SK-N-SH (cell line): ENCODE results near the gene DRAP1.
A peak's percentile ranks its signal among the peaks of the same experiment; 100 is the strongest.

ENCODE experiments used
- CHD2 ChIP-seq: fragments of 150-350 bp; IDR thresholded peaks from 2 replicates; pipeline ENCODE4 v1.6.1; 2018; ENCODE audit warnings: low read length; ENCODE audit not compliant: partially characterized antibody
- ELF1 ChIP-seq: IDR thresholded peaks from 2 replicates; pipeline ENCODE4 v1.4.0; 2012
- EP300 ChIP-seq, 2 experiments: IDR thresholded peaks; 2 replicates each; pipeline versions ENCODE4 v1.4.0 to v1.6.1; 2012; ENCODE audit warnings: borderline replicate concordance in 1 of 2, low read depth in 1 of 2, low read length in 1 of 2
- MAX ChIP-seq: IDR thresholded peaks from 2 replicates; pipeline ENCODE4 v1.4.0; 2012; ENCODE audit warnings: low read depth
- POLR2AphosphoS5 ChIP-seq: IDR thresholded peaks from 2 replicates; pipeline ENCODE4 v1.6.1; 2012; ENCODE audit warnings: low read depth, low read length
- REST ChIP-seq: IDR thresholded peaks from 2 replicates; pipeline ENCODE4 v1.6.1; 2012; ENCODE audit warnings: mild to moderate bottlenecking, low read depth, low read length, moderate library complexity
- RFX5 ChIP-seq: IDR thresholded peaks from 2 replicates; pipeline ENCODE4 v1.6.1; 2012; ENCODE audit warnings: mild to moderate bottlenecking, improper control_type of control experiment, low read length
- SIN3A ChIP-seq: IDR thresholded peaks from 2 replicates; pipeline ENCODE4 v1.6.1; 2012; ENCODE audit warnings: low read depth, mild to moderate bottlenecking, low read length, moderate library complexity, borderline replicate concordance
- SMC3 ChIP-seq: IDR thresholded peaks from 2 replicates; pipeline ENCODE4 v1.6.1; 2012; ENCODE audit warnings: low read depth, low read length, improper control_type of control experiment
- TF ChIP-seq, protein P1 (sequence below): fragments of 200-600 bp; sonication (generic); IDR thresholded peaks from 2 replicates; pipeline ENCODE4 v1.6.1; 2017; ENCODE audit warnings: antibody characterized with exemption, mild to moderate bottlenecking, moderate library complexity
- TF ChIP-seq, protein P2 (sequence below): IDR thresholded peaks from 2 replicates; pipeline ENCODE4 v1.4.0; 2012; ENCODE audit warnings: low read depth, borderline replicate concordance

GRCh38 chr11:65919573-65920371 is 546 bp downstream of the DRAP1 start:
- TF ChIP-seq, protein P1, sequence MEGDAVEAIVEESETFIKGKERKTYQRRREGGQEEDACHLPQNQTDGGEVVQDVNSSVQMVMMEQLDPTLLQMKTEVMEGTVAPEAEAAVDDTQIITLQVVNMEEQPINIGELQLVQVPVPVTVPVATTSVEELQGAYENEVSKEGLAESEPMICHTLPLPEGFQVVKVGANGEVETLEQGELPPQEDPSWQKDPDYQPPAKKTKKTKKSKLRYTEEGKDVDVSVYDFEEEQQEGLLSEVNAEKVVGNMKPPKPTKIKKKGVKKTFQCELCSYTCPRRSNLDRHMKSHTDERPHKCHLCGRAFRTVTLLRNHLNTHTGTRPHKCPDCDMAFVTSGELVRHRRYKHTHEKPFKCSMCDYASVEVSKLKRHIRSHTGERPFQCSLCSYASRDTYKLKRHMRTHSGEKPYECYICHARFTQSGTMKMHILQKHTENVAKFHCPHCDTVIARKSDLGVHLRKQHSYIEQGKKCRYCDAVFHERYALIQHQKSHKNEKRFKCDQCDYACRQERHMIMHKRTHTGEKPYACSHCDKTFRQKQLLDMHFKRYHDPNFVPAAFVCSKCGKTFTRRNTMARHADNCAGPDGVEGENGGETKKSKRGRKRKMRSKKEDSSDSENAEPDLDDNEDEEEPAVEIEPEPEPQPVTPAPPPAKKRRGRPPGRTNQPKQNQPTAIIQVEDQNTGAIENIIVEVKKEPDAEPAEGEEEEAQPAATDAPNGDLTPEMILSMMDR = no peak
- TF ChIP-seq SMC3 (no peak), CHD2 (no peak), ELF1 (no peak), RFX5 (no peak), EP300 (IDR thresholded peaks at IDR 0.05; ENCODE audit: borderline replicate concordance in 1 of 2, low read depth in 1 of 2, low read length in 1 of 2) (no peak), POLR2AphosphoS5 (no peak), SIN3A (no peak), MAX (0 out of 2 replicates have a peak, but pooled peaks have one; percentile 5), REST (no peak)
- TF ChIP-seq, protein P2, sequence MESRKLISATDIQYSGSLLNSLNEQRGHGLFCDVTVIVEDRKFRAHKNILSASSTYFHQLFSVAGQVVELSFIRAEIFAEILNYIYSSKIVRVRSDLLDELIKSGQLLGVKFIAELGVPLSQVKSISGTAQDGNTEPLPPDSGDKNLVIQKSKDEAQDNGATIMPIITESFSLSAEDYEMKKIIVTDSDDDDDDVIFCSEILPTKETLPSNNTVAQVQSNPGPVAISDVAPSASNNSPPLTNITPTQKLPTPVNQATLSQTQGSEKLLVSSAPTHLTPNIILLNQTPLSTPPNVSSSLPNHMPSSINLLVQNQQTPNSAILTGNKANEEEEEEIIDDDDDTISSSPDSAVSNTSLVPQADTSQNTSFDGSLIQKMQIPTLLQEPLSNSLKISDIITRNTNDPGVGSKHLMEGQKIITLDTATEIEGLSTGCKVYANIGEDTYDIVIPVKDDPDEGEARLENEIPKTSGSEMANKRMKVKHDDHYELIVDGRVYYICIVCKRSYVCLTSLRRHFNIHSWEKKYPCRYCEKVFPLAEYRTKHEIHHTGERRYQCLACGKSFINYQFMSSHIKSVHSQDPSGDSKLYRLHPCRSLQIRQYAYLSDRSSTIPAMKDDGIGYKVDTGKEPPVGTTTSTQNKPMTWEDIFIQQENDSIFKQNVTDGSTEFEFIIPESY = no peak
